Endothelial cell of umbilical vein (primary cell): ENCODE data around the gene LGI2.

ENCODE experiments used
- CTCF ChIP-seq, 2 donors: IDR thresholded peaks; 1 replicate in 1 of 2; 2 replicates in 1 of 2; pipeline ENCODE4 v1.5.1; 2011; ENCODE audit warnings: low read length in 2 of 2, mild to moderate bottlenecking in 2 of 2, moderate library complexity in 2 of 2, control low read depth in 1 of 2, inconsistent platforms in 1 of 2, low read depth in 1 of 2; ENCODE audit not compliant: insufficient read depth in 1 of 2; ENCODE audit errors: extremely low read depth in 1 of 2
- EZH2 ChIP-seq: IDR thresholded peaks from 2 replicates; pipeline ENCODE4 v1.6.1; 2012; ENCODE audit warnings: borderline replicate concordance, low read depth, mild to moderate bottlenecking, moderate library complexity, low read length, inconsistent platforms; ENCODE audit not compliant: severe bottlenecking
- MAX ChIP-seq: IDR thresholded peaks from 2 replicates; pipeline ENCODE4 v1.6.1; 2011; ENCODE audit not compliant: insufficient read depth, insufficient read length
- POLR2A ChIP-seq: IDR thresholded peaks from 2 replicates; pipeline ENCODE4 v1.6.1; 2012; ENCODE audit warnings: low read depth, mild to moderate bottlenecking, control low read depth, low read length
- POLR2AphosphoS5 ChIP-seq: IDR thresholded peaks from 2 replicates; pipeline ENCODE4 v1.6.1; 2012; ENCODE audit warnings: low read depth, mild to moderate bottlenecking, control low read depth, low read length, moderate library complexity; ENCODE audit not compliant: insufficient read depth

GRCh38 chr4:24978291-24979075 lies 52.3 kb downstream of the LGI2 start:
- no peak for TF ChIP-seq POLR2A
- TF ChIP-seq CTCF (IDR thresholded peaks at IDR 0.05; ENCODE audit: extremely low read depth in 1 of 2, insufficient read depth in 1 of 2, low read depth in 1 of 2, low read length in 2 of 2), result no peak
- no peak for TF ChIP-seq POLR2AphosphoS5
- no peak for TF ChIP-seq MAX
- no peak for TF ChIP-seq EZH2
